HG02938 (cell line): Measurements from ENCODE around the gene ATRNL1.

ENCODE experiments used
- ATAC-seq: cut with Tn5 transposase; IDR thresholded peaks from one replicate; pipeline ENCODE4 v1.9.1; 2021; ENCODE audit warnings: mild to moderate bottlenecking, moderate library complexity; ENCODE audit not compliant: unreplicated experiment

Gene ATRNL1

GRCh38 chr10:115968236-115968635 is 875.1 kb downstream of the ATRNL1 start:
- no peak for ATAC-seq

DNA sequence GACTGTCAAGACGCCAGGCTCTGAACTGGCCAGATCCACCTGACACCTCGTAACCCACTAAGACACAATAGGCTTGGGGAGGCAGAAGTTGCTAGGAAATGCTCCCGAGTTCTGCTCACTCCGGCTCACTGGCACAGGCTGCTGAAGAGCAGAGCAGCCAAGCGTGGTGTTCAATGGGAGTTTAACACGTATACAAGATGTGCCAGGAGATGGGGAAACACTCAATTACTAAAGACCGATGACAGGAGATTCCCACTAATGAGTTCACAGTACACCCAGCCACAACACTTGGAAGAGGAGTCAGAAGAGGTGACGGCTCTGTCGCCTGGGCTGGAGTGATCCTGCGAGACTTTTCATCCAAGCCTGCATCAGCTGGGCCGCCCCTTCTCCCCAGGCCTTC is 876.4 kb downstream of the ATRNL1 start:
- ATAC-seq = no peak

- no peak for ATAC-seq
Observed at GRCh38 chr10:115971921-115972320, 878.8 kb downstream of the ATRNL1 start.

- ATAC-seq = no peak
Observed at GRCh38 chr10:115972426-115972825, 879.3 kb downstream of the ATRNL1 start.

GRCh38 chr10:115974351-115974750 is 881.2 kb downstream of the ATRNL1 start:
- no peak for ATAC-seq

DNA sequence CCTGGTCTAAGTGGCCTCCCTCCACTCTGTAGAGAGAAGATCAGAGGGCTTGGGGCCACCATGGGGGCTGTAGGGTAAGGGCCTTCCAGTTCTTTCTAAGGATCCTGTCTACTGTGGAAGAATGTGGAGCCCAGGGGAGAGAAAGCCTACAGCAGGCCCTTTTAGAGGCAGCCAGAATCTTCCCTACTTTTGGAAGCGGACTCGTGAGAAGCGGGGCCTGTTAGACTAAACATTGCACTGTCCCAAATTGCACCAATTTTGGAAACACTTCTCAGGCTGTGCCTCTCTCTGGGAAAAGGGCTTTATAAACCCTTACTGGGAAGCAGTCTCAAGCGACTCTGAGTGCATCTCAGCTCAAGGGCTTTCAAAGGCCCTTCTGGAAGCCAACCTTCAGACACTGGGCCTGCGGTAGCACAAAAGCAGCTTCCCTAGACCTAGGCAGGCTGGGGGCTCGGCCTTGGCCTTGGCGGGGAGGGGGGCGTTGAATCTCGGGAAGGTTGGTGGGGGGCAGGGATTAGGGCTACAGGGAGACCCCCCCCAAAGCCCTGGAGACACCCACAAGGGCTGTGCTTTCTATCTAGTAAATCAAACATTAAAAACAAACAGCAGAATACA is 881.8 kb downstream of the ATRNL1 start:
- ATAC-seq = no peak

GRCh38 chr10:115975506-115975905 is 882.3 kb downstream of the ATRNL1 start:
- no peak for ATAC-seq

DNA sequence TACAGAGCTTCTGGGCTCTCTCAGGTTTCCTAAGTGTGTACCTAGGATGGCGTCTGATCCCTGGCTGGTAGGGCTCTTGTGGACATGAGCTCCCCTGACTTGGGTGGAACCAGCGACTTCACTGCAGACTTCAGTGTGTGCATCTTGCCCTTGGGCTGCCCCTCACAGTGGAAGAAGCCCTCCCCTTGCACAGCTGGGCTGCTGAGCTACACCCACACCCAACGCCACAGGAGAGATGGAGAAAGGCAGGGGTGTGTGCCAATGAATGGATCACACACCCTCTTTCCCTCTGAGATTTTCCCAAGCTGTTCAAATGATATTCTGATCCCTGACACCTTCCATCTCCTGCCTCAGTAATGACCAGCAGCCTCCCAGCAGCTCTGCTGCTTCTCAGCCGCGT is 883.2 kb downstream of the ATRNL1 start:
- no peak for ATAC-seq

GRCh38 chr10:115977855-115978254 is 884.7 kb downstream of the ATRNL1 start:
- no peak for ATAC-seq

DNA sequence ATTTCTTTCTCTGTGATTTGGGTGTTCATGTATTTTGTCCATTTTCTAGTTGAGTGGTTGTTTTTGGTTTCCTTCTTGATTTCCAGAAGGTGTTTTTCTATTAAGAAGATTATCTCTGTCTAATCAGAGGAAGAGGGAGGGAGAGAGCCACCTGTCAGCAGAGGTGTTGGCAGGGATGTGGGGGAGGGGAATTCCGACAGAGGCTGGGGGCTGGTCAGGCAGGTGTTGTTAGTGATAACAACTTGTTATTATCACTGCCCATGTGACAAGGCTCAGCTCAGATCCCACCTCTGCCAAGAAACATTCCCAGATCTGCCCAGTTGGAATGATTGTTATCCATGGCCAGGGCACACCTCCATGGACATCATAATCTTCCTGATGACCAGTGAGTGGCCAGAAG is 886.4 kb downstream of the ATRNL1 start:
- ATAC-seq = no peak

GRCh38 chr10:115980470-115980869 is 887.3 kb downstream of the ATRNL1 start:
- ATAC-seq = no peak

DNA sequence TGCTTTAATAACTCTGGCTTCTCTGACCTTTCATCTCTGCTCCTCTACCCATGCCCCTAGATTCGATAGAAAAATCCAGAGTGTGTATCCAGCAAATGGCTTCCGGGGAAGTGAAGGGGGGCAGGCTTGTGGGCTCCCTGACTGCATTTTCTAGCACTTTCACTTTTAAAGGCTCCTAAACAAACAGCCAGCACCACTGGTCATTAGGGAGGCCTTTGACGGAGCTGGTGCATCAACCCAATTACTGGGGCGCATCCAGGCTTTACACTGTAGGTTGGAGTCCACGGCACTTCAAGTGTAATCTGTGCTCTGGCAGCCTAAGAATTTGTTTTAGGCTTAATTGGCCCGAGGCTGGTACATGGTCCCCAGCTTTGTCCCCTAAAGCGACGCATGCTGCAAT is 887.9 kb downstream of the ATRNL1 start:
- no peak for ATAC-seq

- ATAC-seq = no peak
Observed at GRCh38 chr10:115982076-115982475, 888.9 kb downstream of the ATRNL1 start.

- no peak for ATAC-seq
Observed at GRCh38 chr10:115982526-115982925, 889.4 kb downstream of the ATRNL1 start.

DNA sequence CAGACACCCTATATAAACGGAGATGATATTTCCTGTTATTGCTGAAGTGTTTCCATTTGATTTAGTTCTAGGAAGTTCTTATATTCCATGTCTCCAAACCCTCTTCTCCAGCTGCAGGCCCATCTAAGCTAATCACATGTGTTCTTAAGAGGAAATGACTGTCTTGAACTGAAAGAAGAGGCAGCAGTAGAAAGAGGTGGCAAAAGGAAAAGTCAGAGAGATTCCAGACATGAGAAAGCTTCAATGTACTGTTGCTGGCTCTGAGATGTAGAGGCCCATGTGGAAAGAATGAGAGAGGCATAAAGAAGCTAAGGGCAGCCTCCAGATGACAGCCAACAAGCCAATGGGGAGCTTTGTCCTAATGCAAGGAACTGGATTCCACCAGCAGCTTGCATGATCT is 892.6 kb downstream of the ATRNL1 start:
- no peak for ATAC-seq

DNA sequence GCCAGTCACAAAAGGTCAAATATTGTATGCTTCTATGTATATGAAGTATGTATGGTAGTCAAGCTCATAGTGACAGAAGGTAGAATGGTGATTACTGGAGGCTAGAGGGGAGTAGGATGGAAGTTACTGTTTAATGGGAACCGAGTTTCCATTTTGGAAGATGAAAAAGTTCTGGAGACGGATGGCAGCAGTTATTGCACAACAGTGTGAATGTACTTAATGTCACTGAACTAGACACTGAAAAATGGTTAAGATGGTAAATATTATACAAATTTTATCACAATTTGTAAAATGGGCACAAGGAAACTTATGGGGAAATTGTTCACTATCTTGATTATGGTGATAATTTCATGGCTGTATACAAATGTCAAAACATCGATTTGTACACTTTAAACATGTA is 895.2 kb downstream of the ATRNL1 start:
- ATAC-seq = no peak

GRCh38 chr10:115989621-115990020 is 896.5 kb downstream of the ATRNL1 start:
- no peak for ATAC-seq

DNA sequence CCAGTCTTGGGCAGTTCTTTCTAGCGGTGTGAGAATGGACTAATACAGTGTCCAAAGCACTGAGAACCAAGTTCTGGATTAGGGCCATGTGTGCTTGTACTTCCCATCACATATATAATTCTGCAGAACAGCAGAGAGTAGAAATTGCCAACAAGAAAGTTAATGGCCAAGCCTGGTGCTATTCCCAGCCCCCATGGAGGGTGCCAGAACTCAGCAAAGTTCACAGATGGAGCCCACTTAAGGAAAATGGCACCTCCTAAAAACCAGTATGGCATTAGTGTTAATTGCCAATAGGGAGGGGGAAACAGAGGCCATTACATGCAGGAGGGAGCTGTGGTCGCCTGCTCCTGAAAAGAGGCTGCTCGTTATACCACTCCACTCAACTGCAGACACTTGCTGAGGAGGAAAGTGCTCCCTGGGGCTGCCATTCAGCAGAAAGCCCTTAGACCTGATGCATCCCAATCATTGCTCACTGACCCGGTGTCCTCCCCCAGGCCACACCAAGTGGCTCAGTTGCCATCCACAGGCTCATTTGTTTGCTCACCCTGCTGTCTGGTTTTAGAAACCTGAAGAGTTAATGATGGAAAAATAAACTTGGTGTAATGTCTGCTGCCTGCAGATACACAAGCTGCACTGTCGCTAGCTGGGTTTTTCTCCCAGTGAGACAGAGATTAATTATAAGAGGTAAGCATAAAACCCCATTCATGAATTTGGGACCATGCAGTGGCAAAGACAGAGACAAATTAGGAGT is 899.2 kb downstream of the ATRNL1 start:
- no peak for ATAC-seq

DNA sequence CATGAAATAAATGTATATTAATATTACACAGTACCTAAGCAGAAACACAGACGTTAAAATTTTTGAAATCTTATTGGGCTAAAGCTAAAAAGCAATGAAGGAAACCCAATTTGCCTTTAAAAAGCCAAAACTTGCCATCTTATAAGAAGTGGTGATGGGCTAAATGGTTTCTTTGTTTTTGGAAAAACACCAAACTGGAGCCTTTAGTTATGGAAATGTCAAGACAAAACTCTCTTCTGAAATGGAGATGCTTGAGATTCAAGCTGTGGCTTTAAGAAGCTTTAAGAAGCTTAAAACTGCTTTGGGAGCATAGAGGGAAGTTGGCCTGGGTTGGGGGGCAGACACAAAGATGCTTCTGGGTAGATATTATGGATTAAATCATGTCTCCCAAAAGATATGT is 902.9 kb downstream of the ATRNL1 start:
- no peak for ATAC-seq

GRCh38 chr10:115998301-115998700 is 905.1 kb downstream of the ATRNL1 start:
- no peak for ATAC-seq
